GM12872 (cell line): ENCODE measurements around the gene L3MBTL4.

Source experiments
- CTCF ChIP-seq: IDR thresholded peaks from 3 replicates; pipeline ENCODE4 v1.5.1; 2011; ENCODE audit warnings: low read depth, mild to moderate bottlenecking, low read length, moderate library complexity; ENCODE audit not compliant: insufficient read depth

Gene L3MBTL4

GRCh38 chr18:6109743-6110142 lies 305.0 kb downstream of the L3MBTL4 start:
- TF ChIP-seq CTCF = no peak

DNA sequence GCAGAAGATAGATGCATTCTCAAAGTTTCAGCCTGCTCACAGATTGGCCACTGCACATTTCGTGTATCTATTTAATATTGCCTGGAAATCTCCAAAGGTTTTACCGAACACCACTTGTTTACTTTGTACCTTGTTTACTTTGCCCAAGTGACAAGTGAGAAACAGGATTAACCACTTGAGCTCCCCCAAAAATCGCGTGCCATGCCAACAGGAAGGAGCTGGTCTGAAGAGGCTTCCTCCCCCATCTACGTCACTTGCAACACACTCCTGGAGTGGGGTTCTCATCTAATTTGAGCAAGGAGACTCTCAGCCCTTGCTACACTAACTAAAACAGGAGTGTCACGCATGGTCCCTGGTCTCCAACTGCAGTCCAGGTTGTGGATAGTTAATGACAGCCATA lies 306.9 kb downstream of the L3MBTL4 start:
- no peak for TF ChIP-seq CTCF

GRCh38 chr18:6106091-6106685 lies 308.5 kb downstream of the L3MBTL4 start:
- TF ChIP-seq CTCF = no peak

DNA sequence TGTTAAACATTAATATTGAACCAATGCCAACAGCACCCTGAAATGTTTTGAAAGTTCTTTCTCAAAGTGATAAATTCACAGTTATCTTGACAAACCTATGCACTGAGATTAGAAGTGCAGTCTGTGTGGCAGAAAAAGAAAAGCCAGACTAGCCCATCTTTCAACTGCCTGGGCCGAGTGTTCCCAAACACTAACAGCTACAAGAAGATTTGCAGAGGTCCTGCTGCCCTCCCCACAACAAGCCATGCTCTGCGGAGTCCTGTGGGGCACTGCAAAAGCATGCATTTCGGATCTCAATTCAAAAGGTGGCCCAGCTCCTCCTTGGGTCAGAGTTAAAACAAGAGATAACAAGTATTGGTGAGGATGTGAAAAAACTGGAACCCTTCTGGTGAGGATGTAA lies 311.0 kb downstream of the L3MBTL4 start:
- no peak for TF ChIP-seq CTCF

- TF ChIP-seq CTCF = no peak
Measured at GRCh38 chr18:6096730-6097129, 318.0 kb downstream of the L3MBTL4 start.

GRCh38 chr18:6088432-6088831 lies 326.3 kb downstream of the L3MBTL4 start:
- no peak for TF ChIP-seq CTCF

DNA sequence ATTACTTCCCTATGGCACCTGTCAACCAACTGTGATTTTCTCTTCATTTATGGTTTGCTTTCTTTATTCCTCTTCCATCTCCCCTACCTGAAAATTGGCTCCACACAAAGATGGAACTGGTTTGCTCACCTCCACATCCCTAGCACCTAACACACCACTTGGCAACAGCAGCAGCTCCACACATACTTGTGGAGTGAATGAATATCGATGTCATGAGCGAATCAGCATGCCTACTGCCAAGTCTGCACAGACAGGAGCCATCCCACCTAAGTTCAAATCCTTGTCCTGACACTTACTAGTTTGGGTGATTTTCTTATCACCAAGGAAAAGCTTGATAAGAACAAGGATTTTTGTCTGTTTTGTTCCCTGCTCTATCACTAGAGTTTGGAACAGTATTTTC lies 328.0 kb downstream of the L3MBTL4 start:
- TF ChIP-seq CTCF = no peak
